Thoracic aorta (tissue), 2 donors: ENCODE measurements around the gene NEIL1. TPM values are rescaled to one million over a fixed set of nuclear protein-coding genes. Genes with fewer than 3 reads are reported as not detected.
"Not testable (repeated sequence)": the region's sequence is repeated elsewhere in the genome, so short reads cannot be mapped to it uniquely, and the experiment has no call there.

Experiments used
- ATAC-seq: fragments of 150-250 bp; one replicate; pipeline ENCODE4 v1.8.0; 2017; ENCODE audit warnings: low read depth; ENCODE audit not compliant: insufficient number of reproducible peaks, low FRiP score
- DNase-seq: peaks from one replicate; pipeline ENCODE4 v3.0.0-alpha.2; 2020; ENCODE audit warnings: low spot score
- H3K27ac ChIP-seq, 2 donors: fragments of 200-600 bp; sonication (generic); 1 replicate in 1 of 2; 2 replicates in 1 of 2; pipeline ENCODE4 v1.5.1; 2016; ENCODE audit warnings: mild to moderate bottlenecking in 2 of 2, moderate library complexity in 2 of 2
- H3K27me3 ChIP-seq: fragments of 200-600 bp; sonication (generic); replicated peaks from 2 replicates; pipeline ENCODE4 v1.6.0; 2016; ENCODE audit warnings: mild to moderate bottlenecking; ENCODE audit not compliant: insufficient read depth
- H3K36me3 ChIP-seq: fragments of 200-600 bp; sonication (generic); one replicate; pipeline ENCODE4 v1.5.1; 2016
- H3K4me1 ChIP-seq, 2 donors: fragments of 200-600 bp; sonication (generic); 1 replicate in 1 of 2; 2 replicates in 1 of 2; pipeline versions ENCODE4 v1.5.1 to v1.6.0; 2016; ENCODE audit warnings: low read depth in 2 of 2, mild to moderate bottlenecking in 1 of 2; ENCODE audit not compliant: control insufficient read depth in 1 of 2
- H3K4me3 ChIP-seq: fragments of 200-600 bp; sonication (generic); 2 replicates; pipeline ENCODE4 v1.5.1; 2016; ENCODE audit warnings: mild to moderate bottlenecking
- H3K9me3 ChIP-seq: fragments of 200-600 bp; sonication (generic); 2 replicates; pipeline ENCODE4 v1.5.1; 2016
- CTCF ChIP-seq: fragments of 200-600 bp; sonication (generic); IDR thresholded peaks from one replicate; pipeline ENCODE4 v1.5.1; 2019; ENCODE audit warnings: antibody characterized with exemption
- total RNA-seq, 2 donors: library from RNA; depleted of rRNA; stranded (reverse); fragments of >200 nt; gene quantifications; one replicate each; pipeline versions ENCODE4 v1.1.0 to v1.2.3, GENCODE V29; 2016

The NEIL1 gene
- total RNA-seq, 2 donors from 2014 or later = 47.8 to 62.3 TPM

GRCh38 chr15:75314552-75315290, 32.1 kb upstream of the NEIL1 start:
- no peak for TF ChIP-seq CTCF
- Histone ChIP-seq H3K27me3 (no peaks in the 10 kb centered on the region), H3K4me1 (no peaks in the 10 kb centered on the region), H3K4me3 (no peak overlapping the region), H3K36me3 (no peaks in the 10 kb centered on the region), H3K27ac (no peak overlapping the region), H3K9me3 (no peaks in the 10 kb centered on the region)
- no peak for ATAC-seq
- no peak for DNase-seq

- not testable (repeated sequence) for H3K36me3 ChIP-seq, ATAC-seq, H3K27ac ChIP-seq, H3K4me1 ChIP-seq, H3K9me3 ChIP-seq, DNase-seq, H3K27me3 ChIP-seq, H3K4me3 ChIP-seq
Measured at GRCh38 chr15:75319231-75319897, 27.5 kb upstream of the NEIL1 start.

GRCh38 chr15:75321711-75322110, 25.1 kb upstream of the NEIL1 start:
- DNase-seq = no peak
- Histone ChIP-seq H3K4me3 (no peak overlapping the region), H3K27me3 (no peaks in the 10 kb centered on the region), H3K9me3 (no peaks in the 10 kb centered on the region), H3K36me3 (no peaks in the 10 kb centered on the region), H3K4me1 (no peaks in the 10 kb centered on the region), H3K27ac (no peak overlapping the region)
- TF ChIP-seq CTCF = no peak
- ATAC-seq = no peak

GRCh38 chr15:75325922-75326321, 20.9 kb upstream of the NEIL1 start:
- DNase-seq (no peak), ATAC-seq (no peak)
- Histone ChIP-seq H3K27ac (no peak overlapping the region), H3K4me1 (no peaks in the 10 kb centered on the region), H3K36me3 (no peaks in the 10 kb centered on the region), H3K9me3 (no peaks in the 10 kb centered on the region), H3K4me3 (no peak overlapping the region), H3K27me3 (no peaks in the 10 kb centered on the region)
- no peak for TF ChIP-seq CTCF

- no peak overlapping the region for H3K4me3 ChIP-seq
- no peaks in the 10 kb centered on the region for H3K36me3 ChIP-seq
- ATAC-seq = no peak
- H3K4me1 ChIP-seq = no peaks in the 10 kb centered on the region
- no peaks in the 10 kb centered on the region for H3K27me3 ChIP-seq
- TF ChIP-seq CTCF = no peak
- no peak for DNase-seq
- no peaks in the 10 kb centered on the region for H3K9me3 ChIP-seq
- no peak overlapping the region for H3K27ac ChIP-seq
Measured at GRCh38 chr15:75327005-75327404, 19.8 kb upstream of the NEIL1 start.
